Bone marrow (tissue), 2 donors: Measurements from ENCODE around the gene IFRD1.

Source experiments
- DNase-seq, 2 donors: peaks; one replicate each; lab custom pipeline; 2025; lab: John Stamatoyannopoulos, UW

The IFRD1 gene

GRCh38 chr7:112487457-112488263, 37.4 kb downstream of the IFRD1 start:
- DNase-seq, result no peak

- no peak for DNase-seq
These were observed 37.9 kb downstream of the IFRD1 start for GRCh38 chr7:112488264-112488552.

GRCh38 chr7:112492186-112492585, 41.9 kb downstream of the IFRD1 start:
- DNase-seq, result no peak

GRCh38 chr7:112494656-112495055, 44.4 kb downstream of the IFRD1 start:
- DNase-seq, result no peak

- no peak for DNase-seq
These were observed 45.0 kb downstream of the IFRD1 start for GRCh38 chr7:112495156-112495788.

- DNase-seq, result peak in 1 of 2 donors; percentile 47
These were observed 45.7 kb downstream of the IFRD1 start for GRCh38 chr7:112495810-112496462.

- DNase-seq, result no peak
These were observed 47.2 kb downstream of the IFRD1 start for GRCh38 chr7:112497481-112497880.

GRCh38 chr7:112500619-112501018, 50.4 kb downstream of the IFRD1 start:
- DNase-seq, result no peak

- no peak for DNase-seq
These were observed 51.7 kb downstream of the IFRD1 start for GRCh38 chr7:112501801-112502503.

GRCh38 chr7:112502700-112503099, 52.4 kb downstream of the IFRD1 start:
- DNase-seq, result no peak

GRCh38 chr7:112503361-112503972, 53.2 kb downstream of the IFRD1 start:
- DNase-seq, result no peak

- no peak for DNase-seq
These were observed 53.9 kb downstream of the IFRD1 start for GRCh38 chr7:112504093-112504695.

- DNase-seq, result no peak
These were observed 55.2 kb downstream of the IFRD1 start for GRCh38 chr7:112505495-112505894.

GRCh38 chr7:112508404-112508803, 58.1 kb downstream of the IFRD1 start:
- DNase-seq, result no peak

- DNase-seq, result no peak
These were observed 59.1 kb downstream of the IFRD1 start for GRCh38 chr7:112509402-112509801.

- DNase-seq, result no peak
These were observed 59.9 kb downstream of the IFRD1 start for GRCh38 chr7:112510001-112510742.

- no peak for DNase-seq
These were observed 60.5 kb downstream of the IFRD1 start for GRCh38 chr7:112510743-112511110.

GRCh38 chr7:112511451-112512202, 61.4 kb downstream of the IFRD1 start:
- DNase-seq, result no peak

GRCh38 chr7:112512451-112513210, 62.4 kb downstream of the IFRD1 start:
- no peak for DNase-seq

GRCh38 chr7:112515989-112516388, 65.7 kb downstream of the IFRD1 start:
- no peak for DNase-seq
